Body of pancreas (tissue), 4 donors: ENCODE results near the gene PEX14.

Experiments
- POLR2A ChIP-seq, 3 donors: fragments of 450-650 bp; IDR thresholded peaks; one replicate each; pipeline ENCODE4 v1.6.1; 2016; ENCODE audit warnings: antibody characterized with exemption in 3 of 3, mild to moderate bottlenecking in 2 of 3
- TF ChIP-seq, protein P1 (sequence below), 7 experiments: fragments of 450-650 bp in 4 of 7; fragments of 200-600 bp in 3 of 7; sonication (generic) in 3 of 7; IDR thresholded peaks; one replicate each; pipeline ENCODE4 v1.5.1; 2016 to 2019; ENCODE audit warnings: antibody characterized with exemption in 7 of 7

DNA sequence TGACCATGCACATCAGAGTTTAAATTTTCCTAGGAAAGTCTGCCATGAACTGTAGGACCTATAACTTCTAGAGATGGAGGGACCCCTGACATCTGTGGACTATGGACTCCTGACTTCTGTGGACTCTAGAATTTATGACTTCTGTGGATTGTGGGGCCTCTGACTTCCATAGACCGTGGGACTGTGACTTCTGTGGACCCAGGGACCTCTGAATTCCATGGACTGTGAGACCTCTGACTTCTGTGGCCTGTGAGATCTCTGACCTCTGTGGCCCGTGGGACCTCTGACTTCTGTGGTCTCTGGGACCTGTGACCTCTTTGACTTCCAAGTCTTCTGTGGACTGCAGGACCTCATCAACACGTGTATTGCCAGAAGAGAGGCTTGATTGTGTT, 36.7 kb downstream of the PEX14 start:
- TF ChIP-seq, protein P1, sequence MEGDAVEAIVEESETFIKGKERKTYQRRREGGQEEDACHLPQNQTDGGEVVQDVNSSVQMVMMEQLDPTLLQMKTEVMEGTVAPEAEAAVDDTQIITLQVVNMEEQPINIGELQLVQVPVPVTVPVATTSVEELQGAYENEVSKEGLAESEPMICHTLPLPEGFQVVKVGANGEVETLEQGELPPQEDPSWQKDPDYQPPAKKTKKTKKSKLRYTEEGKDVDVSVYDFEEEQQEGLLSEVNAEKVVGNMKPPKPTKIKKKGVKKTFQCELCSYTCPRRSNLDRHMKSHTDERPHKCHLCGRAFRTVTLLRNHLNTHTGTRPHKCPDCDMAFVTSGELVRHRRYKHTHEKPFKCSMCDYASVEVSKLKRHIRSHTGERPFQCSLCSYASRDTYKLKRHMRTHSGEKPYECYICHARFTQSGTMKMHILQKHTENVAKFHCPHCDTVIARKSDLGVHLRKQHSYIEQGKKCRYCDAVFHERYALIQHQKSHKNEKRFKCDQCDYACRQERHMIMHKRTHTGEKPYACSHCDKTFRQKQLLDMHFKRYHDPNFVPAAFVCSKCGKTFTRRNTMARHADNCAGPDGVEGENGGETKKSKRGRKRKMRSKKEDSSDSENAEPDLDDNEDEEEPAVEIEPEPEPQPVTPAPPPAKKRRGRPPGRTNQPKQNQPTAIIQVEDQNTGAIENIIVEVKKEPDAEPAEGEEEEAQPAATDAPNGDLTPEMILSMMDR (IDR thresholded peaks at IDR 0.05): no peak
- no peak for TF ChIP-seq POLR2A (IDR thresholded peaks at IDR 0.05)
